ENCODE data around the gene ACTL7A. TPM values are rescaled to one million over a fixed set of nuclear protein-coding genes. Genes with fewer than 3 reads are reported as not detected.

ACTL7A gene
- total and polyA plus RNA-seq, 2 experiments from 2014 or later = not detected

- Histone ChIP-seq H3K4me3 (no peak overlapping the region), H3K9me2 (ENCODE audit: insufficient read depth) (no peaks in the 10 kb centered on the region), H3K27ac (no peak overlapping the region), H4K20me1 (ENCODE audit: insufficient read depth) (no peaks in the 10 kb centered on the region), H3K36me3 (ENCODE audit: low read depth) (peaks cover 55% of the 10 kb centered on the region), H3K4me1 (ENCODE audit: insufficient read depth) (no peaks in the 10 kb centered on the region), H3K9ac (no peak overlapping the region), H3K9me3 (ENCODE audit: low read depth) (no peaks in the 10 kb centered on the region), H3K27me3 (replicated peaks; ENCODE audit: insufficient read depth) (no peaks in the 10 kb centered on the region), H3K79me2 (ENCODE audit: insufficient read depth) (no peaks in the 10 kb centered on the region), H2AFZ (no peak overlapping the region), H3F3A (ENCODE audit: insufficient read depth) (no peaks in the 10 kb centered on the region), H3K4me2 (ENCODE audit: unreplicated experiment) (no peak overlapping the region)
- no peak for TF ChIP-seq EZH2phosphoT487 (IDR thresholded peaks at IDR 0.05; ENCODE audit: insufficient read depth, low read depth)
- no peak for TF ChIP-seq EZH2 (IDR thresholded peaks at IDR 0.05; ENCODE audit: insufficient read depth, poor library complexity, severe bottlenecking)
- WGBS, 2 experiments (ENCODE audit: low coverage in 1 of 2, low lambda C conversion rate in 2 of 2, missing lambda C conversion rate in 2 of 2) = 96 to 100% methylated on average over 2 of the region's 2 CpGs
- no peak for DNase-seq
- in situ Hi-C loops (cut with MboI) = no loop called here
Observed at GRCh38 chr9:108903420-108904103, 41.5 kb downstream of the ACTL7A start.

- WGBS, 2 experiments (ENCODE audit: low coverage in 1 of 2, low lambda C conversion rate in 2 of 2, missing lambda C conversion rate in 2 of 2) = 94 to 99% methylated on average over 3 of the region's 3 CpGs
- no peaks in the 10 kb centered on the region for H3K9me3 ChIP-seq (ENCODE audit: low read depth)
- peaks cover 61% of the 10 kb centered on the region for H3K36me3 ChIP-seq (ENCODE audit: low read depth)
- no peaks in the 10 kb centered on the region for H3K27me3 ChIP-seq (replicated peaks; ENCODE audit: insufficient read depth)
- no peaks in the 10 kb centered on the region for H3K79me2 ChIP-seq (ENCODE audit: insufficient read depth)
- H3K27ac ChIP-seq = no peak overlapping the region
- no peaks in the 10 kb centered on the region for H3F3A ChIP-seq (ENCODE audit: insufficient read depth)
- H3K9ac ChIP-seq = no peak overlapping the region
- DNase-seq = no peak
- H4K20me1 ChIP-seq (ENCODE audit: insufficient read depth) = no peaks in the 10 kb centered on the region
- H3K9me2 ChIP-seq (ENCODE audit: insufficient read depth) = no peaks in the 10 kb centered on the region
- H2AFZ ChIP-seq = no peak overlapping the region
- in situ Hi-C loops (cut with MboI) = no loop called here
- TF ChIP-seq EZH2 (IDR thresholded peaks at IDR 0.05; ENCODE audit: insufficient read depth, poor library complexity, severe bottlenecking) (no peak), EZH2phosphoT487 (IDR thresholded peaks at IDR 0.05; ENCODE audit: insufficient read depth, low read depth) (no peak)
- H3K4me1 ChIP-seq (ENCODE audit: insufficient read depth) = no peaks in the 10 kb centered on the region
- no peak overlapping the region for H3K4me2 ChIP-seq (ENCODE audit: unreplicated experiment)
- H3K4me3 ChIP-seq = no peak overlapping the region
Observed at GRCh38 chr9:108904161-108904560, 42.1 kb downstream of the ACTL7A start.

GRCh38 chr9:108905494-108905893, 43.4 kb downstream of the ACTL7A start:
- in situ Hi-C loops (cut with MboI) = no loop called here

GRCh38 chr9:108910402-108910801, 48.3 kb downstream of the ACTL7A start:
- Histone ChIP-seq H3K4me3 (no peak overlapping the region), H4K20me1 (ENCODE audit: insufficient read depth) (no peaks in the 10 kb centered on the region), H3K4me2 (ENCODE audit: unreplicated experiment) (no peak overlapping the region), H3K27ac (no peak overlapping the region), H2AFZ (no peak overlapping the region), H3K9me3 (ENCODE audit: low read depth) (no peaks in the 10 kb centered on the region), H3K9me2 (ENCODE audit: insufficient read depth) (no peaks in the 10 kb centered on the region), H3K27me3 (replicated peaks; ENCODE audit: insufficient read depth) (no peaks in the 10 kb centered on the region), H3K79me2 (ENCODE audit: insufficient read depth) (no peaks in the 10 kb centered on the region), H3K4me1 (ENCODE audit: insufficient read depth) (no peaks in the 10 kb centered on the region), H3F3A (ENCODE audit: insufficient read depth) (no peaks in the 10 kb centered on the region), H3K9ac (no peak overlapping the region), H3K36me3 (ENCODE audit: low read depth) (peaks cover 42% of the 10 kb centered on the region)
- in situ Hi-C loops (cut with MboI) = no loop called here
- TF ChIP-seq EZH2phosphoT487 (IDR thresholded peaks at IDR 0.05; ENCODE audit: insufficient read depth, low read depth) (no peak), EZH2 (IDR thresholded peaks at IDR 0.05; ENCODE audit: insufficient read depth, poor library complexity, severe bottlenecking) (no peak)
- no peak for DNase-seq

More at GRCh38 chr9:108905494-108905893, 43.4 kb downstream of the ACTL7A start:
- Histone ChIP-seq H3K27ac (no peak overlapping the region), H3K9me3 (ENCODE audit: low read depth) (no peaks in the 10 kb centered on the region), H3K27me3 (replicated peaks; ENCODE audit: insufficient read depth) (no peaks in the 10 kb centered on the region), H3K79me2 (ENCODE audit: insufficient read depth) (no peaks in the 10 kb centered on the region), H3K9me2 (ENCODE audit: insufficient read depth) (no peaks in the 10 kb centered on the region), H3K9ac (no peak overlapping the region), H3K4me2 (ENCODE audit: unreplicated experiment) (no peak overlapping the region), H3K4me1 (ENCODE audit: insufficient read depth) (no peaks in the 10 kb centered on the region), H3K36me3 (ENCODE audit: low read depth) (peaks cover 52% of the 10 kb centered on the region), H2AFZ (no peak overlapping the region), H4K20me1 (ENCODE audit: insufficient read depth) (no peaks in the 10 kb centered on the region), H3F3A (ENCODE audit: insufficient read depth) (no peaks in the 10 kb centered on the region), H3K4me3 (no peak overlapping the region)
- TF ChIP-seq EZH2phosphoT487 (IDR thresholded peaks at IDR 0.05; ENCODE audit: insufficient read depth, low read depth) (no peak), EZH2 (IDR thresholded peaks at IDR 0.05; ENCODE audit: insufficient read depth, poor library complexity, severe bottlenecking) (no peak)
- WGBS, 2 experiments (ENCODE audit: low coverage in 1 of 2, low lambda C conversion rate in 2 of 2, missing lambda C conversion rate in 2 of 2) = 92 to 93% methylated on average over 2 of the region's 2 CpGs
- no peak for DNase-seq

All from GM23248 (cell line).